Activated CD4-positive, alpha-beta memory T cell treated with anti-CD3 and anti-CD28 coated beads for 36 hours (primary cell): ENCODE measurements around the gene ZNF319. TPM values are rescaled to one million over a fixed set of nuclear protein-coding genes. Genes with fewer than 3 reads are reported as not detected.

Experiments used
- CTCF ChIA-PET: fragments of 350-600 bp; sonication (Branson Sonifier 250); formaldehyde crosslinking; loops from one replicate; lab custom pipeline; 2021; ENCODE audit warnings: antibody characterized with exemption, inconsistent platforms; lab: Charles Lee
- POLR2A ChIA-PET: fragments of 350-600 bp; sonication (Branson Sonifier 250); formaldehyde crosslinking; loops from one replicate; lab custom pipeline; 2021; ENCODE audit warnings: antibody characterized with exemption; lab: Charles Lee
- DNase-seq: peaks from one replicate; pipeline ENCODE4 v3.0.0-alpha.2; 2020
- H3K27ac Mint-ChIP-seq: one replicate; pipeline ENCODE4 v1.8.0; 2021; ENCODE audit warnings: mixed read lengths
- H3K27me3 Mint-ChIP-seq: one replicate; pipeline ENCODE4 v1.8.0; 2021; ENCODE audit warnings: mixed read lengths
- H3K36me3 Mint-ChIP-seq: one replicate; pipeline ENCODE4 v1.8.0; 2021; ENCODE audit warnings: mixed read lengths
- H3K4me1 Mint-ChIP-seq: one replicate; pipeline ENCODE4 v1.8.0; 2021; ENCODE audit warnings: low read depth, mixed read lengths
- H3K4me3 Mint-ChIP-seq: one replicate; pipeline ENCODE4 v1.8.0; 2021; ENCODE audit warnings: mild to moderate bottlenecking, mixed read lengths
- H3K9me3 Mint-ChIP-seq: one replicate; pipeline ENCODE4 v1.8.0; 2021; ENCODE audit warnings: mixed read lengths
- intact Hi-C: fragments of 100-400 bp; cut with micrococcal nuclease; formaldehyde crosslinking; loops from one replicate; pipeline ENCODE4 v1.15.1; 2023
- total RNA-seq, 2 experiments: library from RNA; stranded (reverse); gene quantifications; one replicate each; pipeline ENCODE4 v1.2.3, GENCODE V29; 2021

ZNF319 gene
- total RNA-seq, 2 experiments from 2014 or later = 6.5 to 8.1 TPM

DNA sequence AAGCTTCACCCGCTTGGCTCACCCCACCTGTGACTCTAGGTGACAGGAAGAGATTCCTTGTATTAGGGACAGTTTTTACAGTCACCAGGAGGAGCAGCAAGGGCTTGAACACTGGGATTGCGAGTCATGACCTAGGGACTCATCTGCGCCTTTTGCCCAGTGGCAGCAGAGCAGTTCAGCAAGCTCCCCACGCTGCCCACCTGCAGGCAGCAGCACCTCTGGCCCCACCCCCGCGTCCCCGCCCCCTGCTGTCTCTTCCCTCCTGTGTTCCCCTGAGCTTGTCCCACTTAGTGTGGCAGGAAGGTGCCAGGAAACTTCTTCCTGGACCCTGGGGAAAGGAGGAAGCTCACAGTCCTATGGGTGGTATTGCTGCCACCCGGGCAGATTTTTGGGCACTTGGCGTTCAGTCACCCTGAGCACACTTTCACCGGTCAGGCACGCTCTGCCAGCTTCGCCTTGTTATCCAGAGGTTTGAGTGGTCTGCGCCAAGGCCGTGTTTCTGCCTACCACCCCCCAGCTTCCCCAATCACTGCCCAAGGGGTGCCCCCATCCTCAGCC, 33.7 kb upstream of the ZNF319 start:
- POLR2A ChIA-PET = no interaction called here
- CTCF ChIA-PET = interaction anchor here (0.6 to 2.0 kb wide), 4 partner anchors 13 to 463 kb away, joined by 3 to 5 read pairs (median 3); no protein-coding TSS in a partner anchor
- H3K36me3 Mint-ChIP-seq = no peaks in the 10 kb centered on the region
- no peaks in the 10 kb centered on the region for H3K4me1 Mint-ChIP-seq
- no peak overlapping the region for H3K4me3 Mint-ChIP-seq
- H3K27me3 Mint-ChIP-seq = no peaks in the 10 kb centered on the region
- no peaks in the 10 kb centered on the region for H3K9me3 Mint-ChIP-seq
- intact Hi-C loops = no loop called here
- H3K27ac Mint-ChIP-seq = no peak overlapping the region
- no peak for DNase-seq

DNA sequence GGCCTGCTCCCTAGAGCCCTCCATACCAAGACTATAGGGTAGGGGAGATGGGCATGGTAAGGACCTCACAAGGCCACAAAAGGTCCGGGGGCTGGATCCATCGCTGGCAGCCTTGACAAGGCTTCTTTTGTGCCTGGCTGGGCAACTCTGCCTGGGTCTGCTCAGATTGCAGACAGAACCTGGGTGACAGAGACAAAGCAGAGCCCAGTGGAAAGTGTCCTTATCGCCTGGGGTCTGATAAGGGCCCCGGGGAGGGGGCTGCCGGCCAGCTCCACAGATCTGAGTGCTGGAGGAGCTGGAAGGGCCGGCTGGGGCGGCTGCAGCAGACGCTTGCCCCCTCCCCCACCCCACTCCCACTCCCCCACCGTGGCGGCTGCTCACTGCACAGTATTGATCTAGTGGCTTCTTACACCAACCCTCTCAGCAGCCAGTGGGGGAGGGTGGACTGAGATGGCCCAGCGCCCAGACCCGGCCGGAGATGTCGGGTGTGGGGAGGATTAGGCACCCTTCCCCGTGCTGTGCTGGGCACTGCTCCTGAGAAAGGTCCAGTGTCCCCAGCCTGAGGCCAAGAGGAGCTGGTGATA, 32.3 kb upstream of the ZNF319 start:
- H3K4me1 Mint-ChIP-seq = no peaks in the 10 kb centered on the region
- no peak for DNase-seq
- H3K27me3 Mint-ChIP-seq = no peaks in the 10 kb centered on the region
- POLR2A ChIA-PET = no interaction called here
- H3K36me3 Mint-ChIP-seq = no peaks in the 10 kb centered on the region
- intact Hi-C loops = no loop called here
- CTCF ChIA-PET = interaction anchor here (0.6 to 1.9 kb wide), 8 partner anchors 9 to 214 kb away, joined by 3 to 9 read pairs (median 4); partner anchors contain the start of gene USB1
- no peak overlapping the region for H3K27ac Mint-ChIP-seq
- H3K9me3 Mint-ChIP-seq = no peaks in the 10 kb centered on the region
- no peak overlapping the region for H3K4me3 Mint-ChIP-seq

DNA sequence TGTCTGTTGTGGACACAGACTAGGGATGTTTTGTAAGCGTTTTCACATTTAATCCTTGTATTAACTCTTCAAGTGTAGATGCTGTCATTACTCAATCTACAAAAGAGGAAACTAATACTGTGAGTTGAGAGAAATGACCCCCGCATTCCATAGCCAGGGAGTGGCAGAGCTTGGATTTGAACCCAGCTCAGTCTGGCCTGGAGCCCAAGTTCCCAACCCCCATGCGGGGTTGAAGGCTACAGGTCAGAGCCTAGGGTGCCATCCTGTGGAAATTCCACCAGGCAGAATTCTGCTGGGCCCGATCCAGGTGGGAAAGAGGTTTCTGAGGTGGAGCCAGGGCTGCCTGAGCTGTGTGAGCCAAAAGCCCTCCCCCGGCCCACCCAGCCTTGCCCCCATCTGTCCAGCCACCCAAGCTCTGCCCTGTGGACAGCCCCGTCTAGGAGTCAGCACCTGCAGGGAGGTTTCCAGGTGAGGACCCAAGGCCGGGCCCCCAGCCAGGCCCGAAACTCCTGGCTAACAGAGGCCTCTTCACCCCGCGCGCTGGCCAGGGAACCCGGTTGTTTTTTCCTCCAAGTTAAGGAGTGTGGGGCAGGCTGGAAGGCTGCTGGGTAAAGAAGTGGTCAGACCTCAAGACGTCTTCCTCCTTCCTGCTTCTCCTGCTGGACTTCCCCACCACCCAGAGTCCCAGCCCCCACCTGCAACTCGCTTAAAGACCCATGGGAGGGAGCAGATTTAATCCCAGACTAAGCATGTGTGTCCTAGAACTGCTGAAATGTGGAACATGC, 30.7 kb upstream of the ZNF319 start:
- no peaks in the 10 kb centered on the region for H3K9me3 Mint-ChIP-seq
- ChIA-PET CTCF (interaction anchor here (1.5 kb wide), 1 partner anchor 8 kb away, joined by 8 read pairs; no protein-coding TSS in a partner anchor), POLR2A (no interaction called here)
- no peak overlapping the region for H3K27ac Mint-ChIP-seq
- no peaks in the 10 kb centered on the region for H3K36me3 Mint-ChIP-seq
- no peak for DNase-seq
- H3K4me1 Mint-ChIP-seq = no peaks in the 10 kb centered on the region
- no peaks in the 10 kb centered on the region for H3K27me3 Mint-ChIP-seq
- no peak overlapping the region for H3K4me3 Mint-ChIP-seq
- intact Hi-C loops = no loop called here

DNA sequence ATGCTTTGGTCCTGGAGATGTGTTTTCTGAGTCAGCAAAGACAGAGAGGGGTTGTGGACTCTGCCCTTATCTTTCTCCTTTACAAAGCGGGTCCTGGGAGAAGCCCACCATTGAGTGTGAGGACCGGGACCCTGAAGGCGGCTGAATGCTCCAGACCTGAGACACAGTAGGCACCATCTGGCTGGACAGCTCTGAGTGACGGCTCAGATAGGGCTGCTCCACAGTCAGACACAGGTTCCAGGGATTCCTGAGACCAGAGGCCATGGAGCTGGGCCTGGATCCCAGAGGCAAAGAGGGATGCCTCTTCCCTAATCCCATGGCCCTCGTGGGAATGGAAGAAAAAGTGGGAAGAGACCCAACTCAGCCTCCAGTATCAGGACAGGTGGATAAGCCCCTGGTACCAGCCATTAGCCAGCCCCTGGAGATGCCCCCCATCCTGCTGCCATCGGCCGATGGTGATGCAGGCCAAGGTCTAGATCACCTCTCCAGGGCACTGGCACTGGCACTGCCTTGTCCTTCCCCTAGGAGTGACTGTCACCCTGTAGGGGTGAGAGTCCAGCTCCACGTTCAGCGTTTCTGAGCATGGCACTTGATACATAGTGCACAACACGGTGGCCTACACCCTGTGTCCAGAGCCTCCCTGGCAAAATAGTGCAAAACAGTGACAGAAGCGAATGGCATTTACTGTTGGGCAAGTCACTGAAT, 29.8 kb upstream of the ZNF319 start:
- H3K4me3 Mint-ChIP-seq = no peak overlapping the region
- DNase-seq = no peak
- H3K9me3 Mint-ChIP-seq = no peaks in the 10 kb centered on the region
- POLR2A ChIA-PET = no interaction called here
- intact Hi-C loops = no loop called here
- H3K4me1 Mint-ChIP-seq = no peaks in the 10 kb centered on the region
- no peaks in the 10 kb centered on the region for H3K27me3 Mint-ChIP-seq
- CTCF ChIA-PET = no interaction called here
- no peaks in the 10 kb centered on the region for H3K36me3 Mint-ChIP-seq
- H3K27ac Mint-ChIP-seq = no peak overlapping the region

DNA sequence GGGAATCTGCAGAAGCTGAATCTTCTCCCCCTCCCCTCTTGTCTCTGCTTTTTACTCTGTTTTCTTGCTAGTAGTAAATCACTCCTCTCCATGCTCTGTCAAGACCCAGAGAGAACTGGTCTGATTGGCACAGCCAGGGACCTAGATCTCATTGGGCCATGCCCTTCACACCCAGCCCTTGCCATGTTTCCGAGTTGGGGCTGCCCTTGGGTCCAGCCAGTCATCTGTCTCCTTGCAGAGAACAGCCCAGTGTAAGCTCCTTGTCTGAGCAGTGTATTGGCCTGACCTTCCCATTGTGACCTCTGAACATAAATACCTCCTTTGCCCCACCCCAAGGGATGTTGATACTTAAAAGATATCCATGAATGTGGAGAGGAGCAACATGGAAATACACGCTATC, 28.9 kb upstream of the ZNF319 start:
- intact Hi-C loops = loop anchor here (10.0 kb wide), 3 partner anchors 165 to 455 kb away; partner anchors contain the start of gene CSNK2A2
- Mint-ChIP-seq H3K4me1 (peaks cover 7% of the 10 kb centered on the region), H3K27me3 (no peaks in the 10 kb centered on the region), H3K27ac (no peak overlapping the region), H3K4me3 (no peak overlapping the region), H3K36me3 (no peaks in the 10 kb centered on the region), H3K9me3 (no peaks in the 10 kb centered on the region)
- ChIA-PET POLR2A (no interaction called here), CTCF (interaction anchor here (0.9 kb wide), 1 partner anchor 68 kb away, joined by 3 read pairs; no protein-coding TSS in a partner anchor)
- no peak for DNase-seq

DNA sequence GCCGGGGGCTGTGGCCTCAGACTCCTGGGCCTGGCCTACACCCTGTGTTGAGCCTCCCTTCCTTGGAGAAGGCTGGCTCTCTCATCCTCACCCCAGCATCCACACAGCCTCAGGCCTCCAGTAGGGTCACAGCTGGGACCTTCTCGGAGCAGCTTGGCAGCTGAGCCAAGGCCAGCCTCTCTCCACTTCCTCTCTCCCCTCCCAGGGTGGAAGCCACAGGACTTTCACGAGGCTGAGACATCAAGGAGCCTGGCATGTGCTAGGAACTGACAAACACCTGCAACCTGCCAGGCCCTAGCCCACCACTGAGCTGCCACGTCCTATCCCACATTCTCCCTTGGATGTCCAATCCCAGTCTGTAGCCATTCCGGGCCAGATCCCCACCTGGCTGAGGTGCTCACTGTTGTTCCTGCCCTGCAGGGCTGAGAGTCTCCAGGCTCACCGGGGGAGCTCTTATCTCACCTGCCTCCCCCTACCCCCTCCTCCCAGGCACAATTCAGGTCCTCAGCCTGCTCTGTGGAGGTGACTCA, 28.1 kb upstream of the ZNF319 start:
- CTCF ChIA-PET = interaction anchor here (0.9 kb wide), 1 partner anchor 69 kb away, joined by 3 read pairs; no protein-coding TSS in a partner anchor
- intact Hi-C loops = loop anchor here (10.0 kb wide), 3 partner anchors 166 to 456 kb away; partner anchors contain the start of gene CSNK2A2
- POLR2A ChIA-PET = no interaction called here

DNA sequence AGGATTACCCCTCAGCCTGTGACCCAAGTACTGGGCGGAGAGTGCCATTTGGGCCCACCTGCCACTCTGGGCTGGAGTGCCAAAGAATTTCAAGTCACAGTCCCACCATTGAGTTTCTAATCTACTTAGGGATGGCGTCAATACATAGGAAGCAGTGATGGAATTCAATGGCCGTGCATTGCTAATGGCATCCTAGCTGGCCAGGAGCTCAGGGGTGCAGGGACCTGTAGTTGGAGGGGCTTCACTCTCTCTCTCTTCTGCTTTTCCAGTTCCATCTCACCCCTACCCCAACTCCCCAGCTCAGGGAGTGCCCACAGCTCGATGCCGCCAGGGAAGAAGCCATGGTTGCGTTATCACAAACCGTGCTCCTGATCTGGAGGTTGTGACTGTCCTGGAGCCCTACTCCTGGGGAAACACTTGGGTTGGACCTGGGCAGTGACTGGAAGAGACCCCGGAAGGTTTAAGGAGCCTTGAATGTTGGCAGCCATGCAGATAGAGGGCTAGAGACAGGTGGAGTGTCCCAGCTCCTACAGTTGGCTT, 27.5 kb upstream of the ZNF319 start:
- no peak overlapping the region for H3K4me3 Mint-ChIP-seq
- no peaks in the 10 kb centered on the region for H3K9me3 Mint-ChIP-seq
- intact Hi-C loops = loop anchor here (10.0 kb wide), 3 partner anchors 167 to 457 kb away; partner anchors contain the start of gene CSNK2A2

More for the DNA sequence above, 28.1 kb upstream of the ZNF319 start:
- H3K36me3 Mint-ChIP-seq = no peaks in the 10 kb centered on the region
- no peak for DNase-seq
- H3K27ac Mint-ChIP-seq = no peak overlapping the region
- no peaks in the 10 kb centered on the region for H3K9me3 Mint-ChIP-seq
- no peak overlapping the region for H3K4me3 Mint-ChIP-seq
- no peaks in the 10 kb centered on the region for H3K27me3 Mint-ChIP-seq
- peaks cover 7% of the 10 kb centered on the region for H3K4me1 Mint-ChIP-seq

DNA sequence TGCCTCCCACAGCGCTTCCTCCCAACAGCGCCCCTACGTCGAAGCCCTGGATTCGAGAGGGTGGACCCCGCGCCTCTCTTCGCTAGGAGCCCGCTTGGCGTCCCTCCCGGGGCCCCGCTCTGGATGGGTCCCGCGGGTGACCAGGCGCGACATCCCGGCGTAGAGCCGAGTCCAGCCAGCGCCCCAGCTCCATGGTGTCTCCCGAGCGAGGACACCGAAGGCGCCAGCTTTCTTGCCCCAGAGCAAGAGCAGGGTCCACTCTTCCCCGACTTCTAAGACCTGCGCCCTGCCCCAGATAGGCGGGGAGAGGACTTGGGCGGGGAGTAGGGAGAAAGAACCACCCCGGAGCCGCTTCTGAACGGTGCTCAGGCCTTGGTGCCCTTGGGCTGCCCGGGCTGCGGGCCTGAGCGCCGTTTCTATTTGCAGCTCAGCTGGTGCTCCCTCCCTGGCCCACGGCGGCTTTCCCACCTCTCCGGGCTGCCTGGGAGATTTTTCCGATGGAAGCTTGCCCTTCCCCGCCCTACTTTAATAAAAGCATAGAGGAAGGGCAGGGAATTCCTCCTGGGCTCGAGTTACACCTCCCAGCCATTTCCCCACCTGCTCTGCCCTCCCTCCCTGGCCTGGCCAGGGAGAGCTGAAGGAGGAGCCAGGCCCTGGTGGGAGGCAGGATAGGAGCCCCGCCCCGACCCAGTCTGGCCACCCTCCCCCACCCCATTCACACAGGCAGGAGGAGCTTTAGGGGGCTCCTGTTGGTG, 26.9 kb upstream of the ZNF319 start:
- Mint-ChIP-seq H3K36me3 (no peaks in the 10 kb centered on the region), H3K27me3 (no peaks in the 10 kb centered on the region), H3K27ac (no peak overlapping the region), H3K9me3 (no peaks in the 10 kb centered on the region), H3K4me1 (peaks cover 7% of the 10 kb centered on the region), H3K4me3 (peak overlapping the region; percentile 39)
- ChIA-PET POLR2A (no interaction called here), CTCF (interaction anchor here (0.6 to 1.7 kb wide), 5 partner anchors 24 to 165 kb away, joined by 3 to 5 read pairs (median 3); no protein-coding TSS in a partner anchor)
- DNase-seq = no peak
- intact Hi-C loops = loop anchor here (10.0 kb wide), 3 partner anchors 167 to 457 kb away; partner anchors contain the start of gene CSNK2A2

More for the DNA sequence above, 27.5 kb upstream of the ZNF319 start:
- DNase-seq = no peak
- H3K4me1 Mint-ChIP-seq = peaks cover 7% of the 10 kb centered on the region
- POLR2A ChIA-PET = no interaction called here
- H3K27me3 Mint-ChIP-seq = no peaks in the 10 kb centered on the region
- H3K27ac Mint-ChIP-seq = no peak overlapping the region
- CTCF ChIA-PET = interaction anchor here (0.7 to 0.9 kb wide), 3 partner anchors 25 to 99 kb away, joined by 3 read pairs; no protein-coding TSS in a partner anchor
- H3K36me3 Mint-ChIP-seq = no peaks in the 10 kb centered on the region

DNA sequence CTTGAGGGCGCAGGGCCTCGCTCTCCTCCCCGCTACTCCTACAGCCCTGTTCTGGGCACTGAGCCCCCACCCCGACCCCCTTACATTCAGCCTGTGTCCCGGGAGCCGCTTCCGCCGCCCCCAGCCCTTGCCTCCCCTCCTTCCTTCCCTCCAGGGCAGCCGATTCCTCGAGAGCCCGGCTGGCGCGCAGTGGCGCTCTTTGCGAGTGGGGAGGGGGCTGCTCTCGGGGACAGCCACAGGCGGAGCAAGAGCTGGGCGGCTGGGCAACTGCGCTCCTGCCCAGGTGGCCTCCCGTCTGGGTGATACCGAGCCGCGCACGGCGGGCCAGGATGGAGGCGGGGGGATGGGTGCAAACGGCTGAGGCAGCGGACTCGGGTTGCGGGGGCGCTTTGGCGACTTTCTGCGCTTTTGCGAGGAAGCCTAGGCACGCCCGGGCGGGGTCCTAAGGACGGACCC, 26.3 kb upstream of the ZNF319 start:
- H3K27ac Mint-ChIP-seq = no peak overlapping the region
- peak overlapping the region; percentile 39 for H3K4me3 Mint-ChIP-seq
- ChIA-PET POLR2A (no interaction called here), CTCF (interaction anchor here (1.7 kb wide), 1 partner anchor 100 kb away, joined by 5 read pairs; no protein-coding TSS in a partner anchor)
- no peaks in the 10 kb centered on the region for H3K36me3 Mint-ChIP-seq
- H3K27me3 Mint-ChIP-seq = no peaks in the 10 kb centered on the region
- intact Hi-C loops = loop anchor here (10.0 kb wide), 3 partner anchors 168 to 458 kb away; partner anchors contain the start of gene CSNK2A2
- H3K9me3 Mint-ChIP-seq = no peaks in the 10 kb centered on the region
- DNase-seq = peak; percentile 15
- peaks cover 7% of the 10 kb centered on the region for H3K4me1 Mint-ChIP-seq

DNA sequence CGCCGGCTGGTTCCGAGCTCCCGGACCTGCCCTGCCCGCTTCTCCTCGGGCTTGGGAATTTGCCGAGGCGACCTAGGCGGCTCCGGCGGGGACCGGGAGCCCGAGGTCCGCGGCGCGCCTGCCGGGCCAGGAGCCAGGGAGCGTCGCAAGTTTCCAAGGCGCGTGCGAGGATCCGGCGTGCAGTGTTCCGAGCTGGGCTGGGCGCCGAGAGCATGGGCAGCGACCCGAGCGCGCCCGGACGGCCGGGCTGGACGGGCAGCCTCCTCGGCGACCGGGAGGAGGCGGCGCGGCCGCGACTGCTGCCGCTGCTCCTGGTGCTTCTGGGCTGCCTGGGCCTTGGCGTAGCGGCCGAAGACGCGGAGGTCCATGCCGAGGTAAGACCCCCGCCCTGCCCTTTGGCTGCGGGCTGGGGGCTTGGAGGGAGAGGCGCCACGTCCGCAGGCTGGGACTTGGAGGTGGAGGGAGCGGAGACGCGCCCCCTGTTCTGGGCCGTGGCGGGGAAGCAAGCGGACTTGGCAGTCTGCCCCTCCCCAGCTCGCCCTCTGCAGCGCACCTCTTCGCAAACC, 25.8 kb upstream of the ZNF319 start:
- peak; percentile 17 for DNase-seq
- intact Hi-C loops = loop anchor here (10.0 kb wide), 3 partner anchors 169 to 459 kb away; partner anchors contain the start of gene CSNK2A2
- CTCF ChIA-PET = interaction anchor here (1.2 to 1.7 kb wide), 2 partner anchors 11 to 100 kb away, joined by 3 to 5 read pairs; no protein-coding TSS in a partner anchor
- Mint-ChIP-seq H3K27ac (no peak overlapping the region), H3K4me3 (peak overlapping the region; percentile 39), H3K9me3 (no peaks in the 10 kb centered on the region), H3K36me3 (no peaks in the 10 kb centered on the region), H3K4me1 (peaks cover 7% of the 10 kb centered on the region), H3K27me3 (no peaks in the 10 kb centered on the region)
- POLR2A ChIA-PET = interaction anchor here (3.0 kb wide), 1 partner anchor 103 kb away, joined by 10 read pairs; the partner anchor contains the start of gene CFAP20
